Muscle of back (tissue), 11 donors: Measurements from ENCODE around the gene TMED1. TPM values are rescaled to one million over a fixed set of nuclear protein-coding genes. Genes with fewer than 3 reads are reported as not detected.
A peak's percentile ranks its signal among the peaks of the same experiment; 100 is the strongest.

Source experiments
- DNase-seq, 3 donors: peaks; one replicate each; pipeline versions ENCODE4 v3.0.0 to v3.0.0-alpha.2; 2013
- polyA plus RNA-seq, 10 donors: library from polyadenylated mRNA; unstranded; fragments of 120-200 nt; gene quantifications; one replicate each; pipeline ENCODE4 v1.2.1, GENCODE V29; 2013; ENCODE audit not compliant: insufficient read length in 10 of 10

TMED1 gene
- polyA plus RNA-seq, 10 donors, result 26.9 to 45.0 (median 33.6) TPM

- DNase-seq, result peak in 2 of 3 donors; percentile 65 to 88
Measured at GRCh38 chr19:10812902-10813404, 23.1 kb downstream of the TMED1 start.

GRCh38 chr19:10812196-10812595, 23.8 kb downstream of the TMED1 start:
- no peak for DNase-seq

GRCh38 chr19:10811391-10812111, 24.5 kb downstream of the TMED1 start:
- DNase-seq, result no peak

DNA sequence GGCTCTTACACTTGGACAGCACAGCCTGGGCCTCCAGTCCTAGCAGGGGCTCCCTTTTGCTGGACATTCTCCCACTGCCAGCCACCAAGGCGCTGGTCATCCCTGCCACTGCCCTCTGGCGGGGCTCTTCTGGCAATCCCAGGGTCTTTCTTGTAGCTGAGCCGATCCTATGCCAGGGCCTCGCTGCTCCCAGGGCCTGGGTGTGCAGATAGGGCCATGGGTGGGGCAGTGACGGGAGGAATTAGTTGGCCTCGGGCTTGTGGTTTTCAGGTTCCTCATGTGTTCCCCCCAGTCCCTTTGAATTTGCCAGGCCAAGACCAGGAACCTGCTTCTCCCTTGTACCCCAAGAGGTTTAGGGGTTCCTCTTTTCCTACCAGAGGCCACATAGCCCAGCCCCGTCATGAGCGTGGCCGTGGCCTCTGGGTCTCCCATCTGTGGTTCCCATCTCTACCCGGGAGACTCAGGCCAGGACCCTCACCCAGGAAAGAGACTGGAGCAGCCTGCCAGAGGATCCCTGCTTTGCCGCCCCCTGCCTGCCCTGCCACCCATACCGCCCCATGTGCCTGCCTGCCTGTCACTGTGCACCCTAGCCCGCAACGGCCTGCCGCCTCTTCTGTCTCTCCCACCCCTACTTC, 26.2 kb downstream of the TMED1 start:
- DNase-seq, result no peak

DNA sequence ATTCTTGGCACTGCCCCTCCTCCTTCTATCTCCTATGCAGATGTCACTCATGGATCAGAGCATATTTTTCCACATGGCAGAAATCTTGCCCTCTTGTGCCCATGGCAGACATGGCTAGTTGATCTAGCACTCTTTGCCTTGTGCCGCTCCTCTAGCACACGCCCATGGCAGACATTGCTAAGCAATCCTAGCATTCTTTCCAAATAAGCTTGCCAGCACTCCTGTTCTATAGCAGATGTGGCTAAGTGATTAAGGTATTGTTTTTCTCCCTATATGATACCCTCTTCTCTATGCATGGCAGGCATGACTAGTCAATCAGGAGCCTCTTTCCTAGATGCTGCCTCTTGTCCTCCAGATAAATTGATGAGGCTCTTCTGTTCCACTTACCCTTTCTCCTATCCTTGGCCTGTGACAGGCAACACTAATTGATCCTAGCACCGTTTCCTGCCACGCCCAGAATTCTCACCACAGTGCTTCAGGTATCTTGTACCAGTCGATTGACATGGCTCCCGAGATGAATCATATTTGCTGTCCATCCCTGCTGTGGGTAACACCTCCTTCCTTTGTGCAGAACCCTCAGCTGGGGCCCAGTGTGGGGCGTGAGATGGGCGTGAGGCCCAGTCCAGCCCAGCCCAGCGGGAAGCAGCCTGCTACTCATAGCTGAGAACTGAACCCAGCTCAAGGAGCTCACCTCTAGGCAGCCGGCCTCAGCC, 26.9 kb downstream of the TMED1 start:
- DNase-seq, result no peak

GRCh38 chr19:10805758-10806247, 30.2 kb downstream of the TMED1 start:
- no peak for DNase-seq

- DNase-seq, result no peak
Measured at GRCh38 chr19:10805065-10805757, 30.8 kb downstream of the TMED1 start.

DNA sequence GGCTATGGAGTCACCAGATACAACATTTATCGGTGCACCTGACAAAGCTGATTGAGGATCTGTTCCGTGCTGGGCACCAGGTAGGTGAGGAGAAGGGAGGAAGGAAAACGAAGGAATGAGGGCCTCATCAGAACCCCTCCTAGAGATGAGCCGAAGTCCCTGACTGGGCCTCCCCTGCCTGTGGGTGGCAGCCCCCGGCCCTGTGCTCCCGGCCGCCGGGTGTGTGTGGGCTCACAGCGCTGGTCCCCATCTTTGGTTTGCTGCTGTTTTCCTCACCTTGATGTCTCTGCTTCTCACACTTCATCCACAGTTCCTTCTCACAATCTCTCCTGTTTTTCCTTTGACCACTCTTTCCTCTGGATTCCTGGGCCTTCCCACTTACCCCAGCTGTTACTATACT, 32.8 kb downstream of the TMED1 start:
- DNase-seq, result no peak

GRCh38 chr19:10802479-10802878, 33.5 kb downstream of the TMED1 start:
- no peak for DNase-seq

GRCh38 chr19:10800488-10800887, 35.5 kb downstream of the TMED1 start:
- DNase-seq, result no peak

DNA sequence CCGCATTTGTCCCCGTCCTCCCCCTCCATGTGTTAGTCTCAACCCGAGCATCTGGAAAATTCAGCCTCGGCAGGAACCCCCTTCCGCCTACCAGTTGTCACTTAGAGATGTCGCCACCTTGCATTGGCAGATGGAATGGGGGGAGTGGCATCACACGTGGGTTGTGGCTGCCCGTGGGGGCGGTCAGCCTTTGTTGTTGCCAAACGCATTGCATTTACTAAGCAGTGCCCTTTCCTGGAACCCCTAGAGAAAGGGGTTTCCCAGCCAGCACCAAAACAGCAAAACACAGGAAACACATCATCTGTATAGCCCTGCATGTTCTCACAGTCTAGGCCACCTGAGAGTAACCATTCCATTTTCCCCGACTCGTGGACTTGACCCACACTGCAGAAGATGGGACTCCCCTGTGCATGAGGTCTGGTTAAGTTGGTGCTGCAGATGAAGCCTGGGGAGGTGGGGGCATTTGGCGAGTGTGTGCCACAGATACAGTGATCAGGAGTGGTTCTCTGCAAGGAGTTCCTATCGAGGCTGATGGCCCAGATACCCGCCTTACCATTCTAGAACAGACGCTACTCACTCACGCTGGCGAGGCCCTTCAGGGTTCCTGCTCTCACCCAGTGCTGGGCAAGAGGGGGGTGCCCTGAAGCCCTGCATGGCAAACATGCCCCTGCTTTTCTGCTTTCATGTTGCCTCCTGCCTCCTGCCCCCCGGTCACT, 38.3 kb downstream of the TMED1 start:
- DNase-seq, result peak in 1 of 3 donors; percentile 15

GRCh38 chr19:10797078-10797477, 38.9 kb downstream of the TMED1 start:
- no peak for DNase-seq

- DNase-seq, result no peak
Measured at GRCh38 chr19:10796653-10797052, 39.4 kb downstream of the TMED1 start.

- no peak for DNase-seq
Measured at GRCh38 chr19:10789866-10790265, 46.1 kb downstream of the TMED1 start.

GRCh38 chr19:10788146-10788545, 47.9 kb downstream of the TMED1 start:
- no peak for DNase-seq

DNA sequence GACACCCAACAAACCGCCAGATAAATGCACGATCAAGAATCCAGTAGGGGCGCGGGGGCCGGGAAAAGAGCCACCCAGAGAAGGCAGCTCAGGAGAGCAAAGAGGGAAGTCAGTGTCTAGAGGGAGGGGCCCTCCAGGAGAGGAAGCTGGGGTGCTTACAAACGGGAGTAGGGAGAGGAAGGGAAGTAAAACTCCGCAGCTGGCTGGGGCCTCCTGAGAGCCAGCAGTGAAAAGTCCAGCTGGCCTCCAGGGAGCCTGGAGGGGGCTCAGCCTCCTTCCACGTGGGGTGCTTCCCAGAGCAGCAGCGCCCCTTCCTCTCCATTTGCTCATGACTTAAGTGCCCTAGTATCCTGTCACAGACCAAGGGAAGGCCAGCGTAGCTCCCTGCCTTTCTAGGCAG, 51.8 kb downstream of the TMED1 start:
- DNase-seq, result peak in 1 of 3 donors; percentile 47

GRCh38 chr19:10782795-10783194, 53.2 kb downstream of the TMED1 start:
- DNase-seq, result no peak
